Stimulated activated CD4-positive, alpha-beta T cell treated with anti-CD3 and anti-CD28 coated beads, Interleukin-12 subunit alpha, Interleukin-12 subunit beta, amount 100 ng/mL, for 24 hours (primary cell): ENCODE measurements around the gene SLC22A2.
"Not testable (repeated sequence)": the region's sequence is repeated elsewhere in the genome, so short reads cannot be mapped to it uniquely, and the experiment has no call there.

Experiments used
- DNase-seq, 2 experiments: peaks; one replicate each; pipeline ENCODE4 v3.0.0-alpha.2; 2020; ENCODE audit warnings: low read depth in 2 of 2

Gene SLC22A2

DNA sequence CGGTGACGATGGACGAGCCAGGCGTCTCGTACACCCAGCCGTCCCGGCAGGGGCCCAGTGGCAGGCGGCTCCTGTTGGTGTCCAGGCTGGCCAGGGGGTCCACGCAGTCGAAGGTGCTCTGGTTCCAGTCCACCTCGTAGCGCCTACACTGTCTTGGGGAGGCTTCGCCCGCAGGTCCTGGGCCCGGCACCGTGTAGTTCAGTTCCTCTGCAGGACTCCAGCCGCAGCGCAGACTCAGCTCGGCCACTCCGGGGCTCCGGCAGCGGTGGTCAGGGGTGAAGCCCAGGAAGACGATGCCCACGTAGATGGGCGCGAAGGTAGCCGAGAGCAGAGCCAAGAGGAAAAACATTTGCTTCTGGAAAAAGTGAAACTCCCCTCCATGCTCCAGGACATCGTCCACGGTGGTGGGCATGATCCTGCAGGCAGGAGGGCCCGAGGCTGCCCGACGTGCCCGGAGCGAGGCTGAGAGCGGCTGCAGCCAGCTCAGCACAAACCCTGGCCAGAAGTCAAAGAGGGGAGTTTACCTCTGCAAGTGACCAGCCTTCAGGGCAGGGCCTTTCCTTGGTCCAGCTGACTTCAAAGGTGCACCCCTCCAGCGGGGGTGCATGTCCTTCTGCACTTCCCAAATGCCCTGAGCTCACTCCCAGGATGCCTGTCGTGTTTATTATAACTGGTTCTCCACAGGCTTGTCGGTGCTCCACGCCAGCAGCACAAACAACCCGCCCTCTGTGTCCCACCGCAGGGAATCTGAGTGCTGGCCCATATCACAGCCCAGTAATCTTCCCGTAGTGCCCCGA, at the start of gene SLC22A2:
Gene SLC22A2 (minus strand): TSS at position 476 of the 797 bp plus-strand sequence. CDS start 64 bp downstream, at position 412.
- DNase-seq, result no peak

DNA sequence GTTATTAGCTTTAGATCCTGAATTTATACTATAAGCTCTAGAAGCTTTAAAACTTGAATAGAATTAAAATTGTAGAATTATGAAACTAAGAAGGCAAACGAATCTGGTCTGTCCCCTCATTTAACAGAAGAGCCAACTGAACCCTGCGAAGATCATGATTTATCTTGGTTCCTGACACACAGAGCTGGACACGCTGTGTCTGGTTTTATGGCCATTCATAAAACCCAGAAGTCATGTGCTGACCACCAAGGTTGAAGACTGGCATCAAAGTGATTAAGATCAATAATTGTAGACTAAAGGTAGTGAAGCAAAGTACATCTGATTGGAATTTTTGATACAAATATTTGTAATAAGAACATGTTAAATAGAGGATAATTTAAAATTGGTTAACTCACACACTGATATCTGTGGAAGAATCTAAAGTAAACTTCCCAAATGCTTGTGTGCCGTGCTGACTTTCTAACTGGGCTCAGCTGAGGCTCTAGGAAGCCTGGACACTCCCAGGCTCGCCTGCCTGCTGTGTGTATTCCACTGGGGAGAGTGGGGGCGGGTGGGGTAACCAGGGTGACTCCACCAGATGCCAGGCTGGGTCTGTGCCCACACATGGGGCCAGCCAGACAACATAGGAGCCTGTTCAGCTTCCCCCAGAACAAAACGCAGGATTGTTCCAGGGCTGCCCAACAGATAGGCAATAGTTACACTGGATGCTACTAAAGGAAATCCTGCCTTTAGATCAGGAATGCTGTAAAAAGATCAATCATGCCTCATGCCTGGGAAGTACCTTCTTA, 47.5 kb upstream of the SLC22A2 start:
- DNase-seq, result no peak

DNA sequence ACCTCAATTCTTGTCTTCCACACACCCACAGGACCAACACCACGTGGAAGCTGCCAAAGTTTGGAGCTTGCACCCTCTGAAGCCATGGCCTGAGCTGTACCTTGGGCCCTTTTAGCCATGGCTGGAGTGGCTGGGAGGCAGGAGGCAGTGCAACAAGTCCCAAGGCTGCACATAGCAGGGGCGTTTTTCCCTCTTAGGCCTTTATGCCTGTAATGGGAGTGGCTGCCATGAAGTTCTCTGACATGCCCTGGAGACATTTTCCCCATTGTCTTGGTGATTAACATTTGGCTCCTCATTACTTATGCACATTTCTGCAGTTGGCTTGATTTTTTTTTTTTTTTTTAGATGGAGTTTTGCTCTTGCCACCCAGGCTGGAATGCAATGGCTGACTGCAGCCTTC, 45.2 kb upstream of the SLC22A2 start:
- no peak for DNase-seq

- not testable (repeated sequence) for DNase-seq
Measured at GRCh38 chr6:160302431-160303082, 43.9 kb upstream of the SLC22A2 start.

- no peak for DNase-seq
Measured at GRCh38 chr6:160301339-160301738, 42.7 kb upstream of the SLC22A2 start.

DNA sequence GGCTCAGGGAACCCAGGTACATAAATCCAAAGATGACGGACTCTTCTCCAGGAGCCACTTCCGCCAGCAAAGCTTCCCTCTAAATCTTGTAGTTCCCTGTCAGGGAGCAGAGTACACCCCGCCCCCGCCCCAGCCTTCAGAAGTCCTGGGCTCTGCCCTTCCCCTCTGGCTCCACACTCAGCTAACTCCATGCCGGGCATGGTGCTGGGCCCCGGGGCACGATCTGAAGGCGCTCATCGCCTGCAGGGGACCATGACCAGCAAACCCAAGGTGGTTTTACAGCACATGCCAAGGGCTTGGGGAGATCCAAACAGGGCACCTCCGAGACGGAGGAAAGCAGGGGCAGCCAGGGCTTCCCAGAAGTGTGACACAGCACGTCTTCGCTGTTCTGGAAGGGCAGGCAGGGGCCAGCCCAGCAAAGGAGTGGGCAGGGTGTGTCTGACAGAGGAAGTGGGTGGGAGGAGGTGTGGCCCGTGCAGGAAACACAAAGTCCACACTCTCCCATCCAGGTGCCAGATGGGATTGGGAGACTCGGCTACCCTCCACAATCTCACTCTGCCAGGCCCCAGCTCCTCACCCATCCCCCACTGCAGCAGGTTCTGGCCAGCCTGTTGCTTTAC, 41.6 kb upstream of the SLC22A2 start:
- DNase-seq, result no peak

DNA sequence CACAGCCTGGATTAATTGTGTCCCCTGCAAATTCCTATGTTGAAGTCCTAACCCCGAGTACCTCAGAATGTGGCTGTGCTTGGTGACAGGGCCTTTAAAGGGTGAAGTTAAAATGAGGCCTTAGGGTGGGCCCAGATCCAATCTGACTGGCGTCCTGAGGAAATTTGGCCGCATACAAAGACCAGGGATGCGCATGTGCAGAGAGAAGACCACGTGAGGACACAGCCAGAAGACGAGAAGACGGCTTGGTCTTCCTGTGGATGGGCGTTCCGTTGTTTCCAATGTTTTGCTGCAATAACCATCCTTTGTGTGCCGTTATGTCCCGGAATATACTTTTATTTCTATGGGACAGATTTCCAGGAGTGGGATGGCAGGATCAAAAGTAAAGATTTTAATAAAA, 40.9 kb upstream of the SLC22A2 start:
- no peak for DNase-seq

GRCh38 chr6:160298121-160298520, 39.5 kb upstream of the SLC22A2 start:
- no peak for DNase-seq

GRCh38 chr6:160297310-160297709, 38.7 kb upstream of the SLC22A2 start:
- no peak for DNase-seq

DNA sequence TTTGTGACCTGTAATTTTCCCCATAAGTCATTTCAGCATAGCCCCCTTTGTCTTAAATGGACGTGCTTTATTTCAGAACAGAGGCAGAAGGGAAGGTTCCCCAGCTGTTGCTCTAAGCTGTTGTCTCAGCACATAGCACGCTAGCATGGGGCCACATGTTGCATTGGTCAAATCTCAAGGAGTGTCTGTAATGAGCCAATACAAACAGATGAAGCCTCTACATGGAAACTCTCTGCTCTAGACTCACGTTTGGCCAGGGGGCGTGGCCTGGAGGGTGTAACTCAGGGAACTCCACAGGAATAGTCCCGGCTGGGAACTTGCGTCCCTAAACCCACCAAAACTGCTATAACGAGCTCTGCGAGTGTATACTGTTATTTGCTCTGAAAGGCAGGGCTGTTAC, 35.2 kb upstream of the SLC22A2 start:
- DNase-seq, result no peak

DNA sequence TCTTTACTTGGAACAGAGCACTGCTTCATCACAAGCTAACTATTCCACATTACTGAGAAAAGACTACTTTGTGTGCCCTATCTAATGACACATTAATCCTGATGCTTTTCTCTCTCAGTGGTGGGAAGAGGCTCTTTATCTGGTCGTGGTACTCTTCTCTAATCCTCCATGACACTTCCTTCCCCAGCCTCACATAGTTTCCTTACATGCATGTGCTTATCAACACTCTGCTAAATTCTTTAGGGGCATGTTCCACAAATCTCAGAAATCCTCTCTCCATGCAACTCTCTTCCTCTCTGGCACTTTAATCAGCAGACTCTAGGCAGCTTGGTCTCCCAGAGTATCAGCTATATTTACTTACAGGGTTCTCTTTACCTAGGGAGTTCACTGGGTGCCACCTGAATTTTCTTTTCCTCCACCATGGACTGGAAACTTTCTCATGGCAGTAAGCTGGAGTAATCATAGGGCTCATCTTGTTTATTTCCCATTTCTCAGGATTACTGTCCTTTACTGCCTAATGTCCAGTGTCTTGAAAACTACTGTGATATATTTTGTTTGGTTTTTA, 27.0 kb upstream of the SLC22A2 start:
- DNase-seq, result no peak

DNA sequence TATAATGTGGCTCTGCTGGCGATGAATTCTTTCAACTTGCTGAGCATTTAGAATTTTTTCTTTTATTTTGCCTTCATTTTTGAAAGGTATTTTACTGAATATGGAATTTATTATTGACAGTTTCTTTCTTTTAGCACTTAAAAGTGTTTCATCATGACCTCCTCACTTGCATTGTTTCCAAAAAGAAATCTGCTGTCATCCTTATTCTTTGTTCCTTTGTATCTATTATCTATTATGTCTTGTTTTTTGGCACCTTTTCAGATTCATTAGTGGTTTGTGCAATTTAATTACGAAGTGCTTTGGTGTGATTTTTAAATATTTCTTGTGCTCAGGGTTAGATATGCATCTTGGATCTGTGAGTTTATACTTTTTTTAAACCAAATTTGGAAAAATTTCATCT, 26.0 kb upstream of the SLC22A2 start:
- DNase-seq, result no peak

DNA sequence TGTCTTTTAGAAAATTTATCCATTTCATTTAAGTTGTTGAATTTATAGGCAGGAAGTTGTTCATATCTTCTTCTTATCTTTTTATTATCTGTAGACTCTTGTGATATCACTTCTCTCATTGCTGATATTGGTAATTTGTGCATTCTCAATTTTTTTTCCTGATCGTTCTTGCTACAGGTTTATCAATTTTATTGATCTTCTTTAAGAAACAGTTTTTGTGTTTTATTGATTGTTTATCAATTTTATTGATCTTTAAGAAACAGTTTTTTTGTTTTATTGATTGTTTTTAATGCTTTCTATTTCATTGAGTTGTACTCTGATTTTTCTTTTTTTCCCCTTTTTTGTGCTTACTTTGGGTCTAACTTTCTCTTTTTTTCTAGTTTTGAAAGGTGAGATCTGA, 23.8 kb upstream of the SLC22A2 start:
- no peak for DNase-seq

DNA sequence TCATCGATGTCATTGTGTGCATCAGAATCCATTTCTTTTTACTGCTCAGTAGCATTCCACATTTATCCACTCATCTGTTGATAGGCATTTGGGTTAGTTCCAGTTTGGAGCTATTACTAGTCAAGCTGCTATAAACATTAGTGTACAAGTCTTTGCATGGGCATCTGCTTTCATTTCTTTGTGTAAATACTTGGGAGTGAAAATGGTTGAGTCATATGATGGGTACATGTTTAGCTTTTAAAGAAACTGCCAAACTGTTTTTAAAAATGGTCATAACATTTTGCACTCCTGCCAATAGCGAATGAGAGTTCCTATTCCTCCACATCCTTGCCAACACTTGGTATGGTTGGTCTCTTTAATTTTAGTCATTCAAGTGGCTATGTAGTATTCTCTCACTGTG, 21.2 kb upstream of the SLC22A2 start:
- DNase-seq, result no peak

DNA sequence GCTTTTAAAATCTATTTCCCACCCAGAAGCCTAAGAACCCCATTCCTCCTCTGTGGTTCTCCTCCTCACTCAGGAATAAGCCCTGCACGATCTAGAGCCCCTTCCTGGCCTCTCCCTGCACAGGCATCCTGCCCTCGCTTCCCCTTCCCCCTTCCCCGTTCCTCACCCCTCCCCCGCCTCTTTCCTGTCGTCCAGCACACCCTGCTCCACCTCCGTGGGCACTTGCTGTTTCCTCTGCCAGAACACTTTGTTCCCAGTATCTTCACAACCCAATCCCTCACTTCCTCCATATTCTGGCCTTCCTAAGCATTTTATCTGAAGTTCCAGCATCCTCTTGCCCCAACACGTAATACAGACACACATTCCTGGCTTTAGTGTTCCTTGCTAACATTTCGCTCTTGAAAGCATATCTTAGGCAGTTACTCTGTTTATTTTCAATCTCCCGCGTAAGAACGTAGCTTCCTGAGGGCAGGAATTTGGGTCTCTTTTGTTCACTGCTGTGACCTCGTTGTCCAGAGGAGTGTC, 20.2 kb upstream of the SLC22A2 start:
- DNase-seq, result no peak

DNA sequence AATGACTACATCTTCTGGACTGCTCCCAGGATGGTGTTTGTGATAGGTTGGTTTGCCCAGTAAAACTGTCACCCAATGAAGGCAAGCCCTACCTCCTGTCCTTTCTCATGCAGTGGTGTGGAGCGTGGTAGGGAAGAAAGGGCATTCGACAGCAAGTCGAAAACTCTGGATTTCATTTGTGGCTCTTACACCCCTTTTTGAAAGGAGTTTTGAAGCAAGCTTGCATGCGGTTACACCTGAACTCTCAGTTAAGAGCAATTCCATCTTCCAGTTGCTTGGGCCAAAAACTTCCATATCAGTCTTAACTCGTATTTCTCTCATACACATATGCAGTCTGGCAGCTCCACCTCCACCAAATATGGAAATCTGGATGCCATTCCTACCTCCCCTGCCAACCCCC, 19.7 kb upstream of the SLC22A2 start:
- no peak for DNase-seq

GRCh38 chr6:160277546-160277945, 18.9 kb upstream of the SLC22A2 start:
- DNase-seq, result no peak

DNA sequence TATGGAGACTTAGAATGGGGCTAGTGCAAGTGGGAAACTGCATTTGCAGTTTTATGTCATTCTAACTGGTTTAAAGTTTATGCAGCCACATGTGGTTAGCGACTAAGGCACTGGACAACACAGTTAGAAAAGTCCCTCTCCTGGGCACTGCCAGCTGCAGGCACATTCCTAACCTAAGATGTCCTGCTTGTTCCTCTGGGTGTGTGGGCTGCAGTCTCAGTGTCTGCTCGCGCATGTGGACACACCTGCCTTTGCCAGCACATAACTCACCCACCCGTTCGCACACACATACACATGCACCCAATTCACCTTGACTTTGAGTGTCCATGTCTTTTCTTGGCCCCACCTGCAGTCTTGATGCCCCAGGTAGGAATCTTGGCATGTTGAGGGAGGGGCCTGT, 18.5 kb upstream of the SLC22A2 start:
- no peak for DNase-seq

DNA sequence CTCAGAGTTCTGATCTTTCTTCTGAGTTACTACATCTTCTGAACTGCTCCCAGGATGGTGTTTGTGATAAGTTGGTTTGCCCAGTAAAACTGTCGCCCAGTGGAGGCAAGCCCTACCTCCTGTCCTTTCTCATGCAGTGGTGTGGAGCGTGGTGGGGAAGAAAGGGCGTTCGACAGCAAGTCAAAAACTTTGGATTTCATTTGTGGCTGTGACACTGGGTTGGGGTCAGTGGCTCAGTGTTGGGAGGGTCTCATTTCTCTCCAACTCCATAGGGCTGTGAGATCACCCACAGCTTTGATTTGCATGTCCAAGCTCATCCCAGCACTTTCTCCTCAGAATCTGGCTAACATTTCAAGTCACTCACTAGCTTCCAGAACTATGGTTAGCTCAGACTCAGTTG, 17.5 kb upstream of the SLC22A2 start:
- no peak for DNase-seq

- no peak for DNase-seq
Measured at GRCh38 chr6:160275511-160276003, 16.9 kb upstream of the SLC22A2 start.

DNA sequence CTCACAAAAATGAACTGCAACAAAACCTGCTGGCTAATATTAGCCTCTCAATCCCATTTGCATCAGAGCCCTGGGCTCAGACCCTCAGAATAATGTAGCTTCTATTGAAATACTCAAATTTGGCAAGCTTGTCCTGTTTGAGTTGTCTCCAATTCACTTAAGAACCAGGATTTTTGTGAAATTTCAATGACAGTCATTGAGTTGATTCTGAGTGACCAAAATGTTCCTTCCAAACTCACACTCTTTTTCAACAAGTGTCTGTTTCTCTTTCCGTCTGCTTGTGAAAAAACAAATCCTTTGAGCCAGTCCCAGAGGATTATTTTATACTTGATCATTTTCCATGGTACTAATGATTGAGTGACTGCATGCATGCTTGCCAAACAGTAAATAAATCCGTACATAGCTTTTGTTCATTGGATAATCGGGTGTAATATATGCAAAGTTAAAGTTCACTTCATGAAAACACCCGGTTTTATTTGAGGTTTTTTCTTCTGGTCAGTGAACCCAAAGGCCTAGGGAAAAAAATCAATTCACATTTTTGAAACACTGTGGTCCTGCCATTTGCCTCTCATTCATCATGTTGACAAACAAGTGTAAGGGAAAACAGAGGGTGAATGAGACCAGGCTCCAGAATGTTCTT, 16.4 kb upstream of the SLC22A2 start:
- DNase-seq, result no peak
